Common myeloid progenitor, CD34-positive (primary cell): ENCODE results near the gene PTPRE.

Experiments used
- CTCF ChIA-PET: fragments of 350-600 bp; sonication (Branson Sonifier 250); formaldehyde crosslinking; loops from one replicate; lab custom pipeline; 2021; ENCODE audit warnings: antibody characterized with exemption; lab: Charles Lee
- POLR2A ChIA-PET: fragments of 350-600 bp; sonication (Branson Sonifier 250); formaldehyde crosslinking; loops from one replicate; lab custom pipeline; 2021; ENCODE audit warnings: antibody characterized with exemption; lab: Charles Lee
- DNase-seq, 3 donors: peaks; one replicate each; pipeline versions ENCODE4 v3.0.0 to v3.0.0-alpha.2; 2013
- H3K27ac ChIP-seq, 2 experiments: 1 replicate in 1 of 2; 2 replicates in 1 of 2; pipeline ENCODE4 v1.7.0; 2013; ENCODE audit warnings: inconsistent platforms in 2 of 2, low read length in 2 of 2, mild to moderate bottlenecking in 2 of 2, low read depth in 1 of 2, moderate library complexity in 1 of 2; ENCODE audit not compliant: severe bottlenecking in 2 of 2, insufficient read depth in 1 of 2, poor library complexity in 1 of 2
- H3K27me3 ChIP-seq, 5 experiments: replicated peaks in 2 of 5; 1 replicate in 3 of 5; 2 replicates in 2 of 5; pipeline versions ENCODE4 v1.6.1 to v1.7.0; 2013; ENCODE audit warnings: low read length in 4 of 5, mild to moderate bottlenecking in 2 of 5, moderate library complexity in 2 of 5, inconsistent platforms in 1 of 5; ENCODE audit not compliant: insufficient read depth in 5 of 5, control insufficient read depth in 4 of 5
- H3K36me3 ChIP-seq, 4 experiments: 1 replicate in 2 of 4; 2 replicates in 2 of 4; pipeline versions ENCODE4 v1.6.1 to v1.7.0; 2013; ENCODE audit warnings: low read length in 3 of 4, control low read depth in 1 of 4, mild to moderate bottlenecking in 1 of 4; ENCODE audit not compliant: control insufficient read depth in 4 of 4, insufficient read depth in 4 of 4
- H3K4me1 ChIP-seq, 4 experiments: 1 replicate in 3 of 4; 2 replicates in 1 of 4; pipeline versions ENCODE4 v1.6.1 to v1.7.1; 2013; ENCODE audit warnings: low read length in 3 of 4, mild to moderate bottlenecking in 3 of 4, control low read depth in 1 of 4, inconsistent platforms in 1 of 4, moderate library complexity in 1 of 4; ENCODE audit not compliant: control insufficient read depth in 4 of 4, insufficient read depth in 4 of 4; ENCODE audit errors: control extremely low read depth in 1 of 4
- H3K4me3 ChIP-seq, 7 experiments: 1 replicate in 4 of 7; 2 replicates in 3 of 7; pipeline versions ENCODE4 v1.5.1 to v1.7.0; 2013; ENCODE audit warnings: mild to moderate bottlenecking in 7 of 7, low read length in 6 of 7, moderate library complexity in 6 of 7, inconsistent platforms in 2 of 7, low read depth in 2 of 7, control low read depth in 1 of 7; ENCODE audit not compliant: insufficient read depth in 4 of 7, control insufficient read depth in 1 of 7; ENCODE audit errors: extremely low read depth in 1 of 7
- H3K9me3 ChIP-seq, 5 experiments: 1 replicate in 4 of 5; 2 replicates in 1 of 5; pipeline versions ENCODE4 v1.6.1 to v1.7.1; 2013; ENCODE audit warnings: low read length in 4 of 5, mild to moderate bottlenecking in 2 of 5, inconsistent platforms in 1 of 5, low read depth in 1 of 5, moderate library complexity in 1 of 5; ENCODE audit not compliant: control insufficient read depth in 4 of 5, insufficient read depth in 2 of 5; ENCODE audit errors: control extremely low read depth in 1 of 5
- WGBS: methylation state at CpG from one replicate; pipeline ENCODE4 v1.1.5; 2013; ENCODE audit not compliant: insufficient coverage; 5-methylcytosine and 5-hydroxymethylcytosine counted together

The PTPRE gene

DNA sequence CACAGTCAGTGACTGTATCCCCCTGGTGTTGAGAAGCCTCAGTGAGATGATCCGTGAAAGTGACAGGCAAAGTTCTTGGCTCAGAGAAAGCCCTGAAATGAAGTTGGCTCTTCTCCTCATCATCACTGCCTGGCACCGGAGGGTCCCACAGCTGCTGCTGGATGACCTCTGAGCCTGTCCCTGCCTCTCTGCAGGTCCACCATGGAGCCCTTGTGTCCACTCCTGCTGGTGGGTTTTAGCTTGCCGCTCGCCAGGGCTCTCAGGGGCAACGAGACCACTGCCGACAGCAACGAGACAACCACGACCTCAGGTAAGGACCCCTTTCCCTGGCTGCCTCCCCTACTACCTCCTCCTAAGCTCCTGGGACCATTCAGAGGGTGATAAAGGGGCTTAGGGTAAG is 133.8 kb downstream of the PTPRE start:
- Histone ChIP-seq H3K9me3 (no peaks in the 10 kb centered on the region), H3K36me3 (no peaks in the 10 kb centered on the region), H3K4me3 (no peak overlapping the region), H3K4me1 (peaks cover 0 to 9% (median 2%) of the 10 kb centered on the region in 4 experiments), H3K27me3 (no peaks in the 10 kb centered on the region), H3K27ac (no peak overlapping the region)
- WGBS, result 100% methylated on average over 6 of the region's 8 CpGs
- CTCF ChIA-PET, result interaction anchor here (0.8 to 17.7 kb wide), 3 partner anchors 14 to 28 kb away, joined by 3 to 288 read pairs (median 3); no protein-coding TSS in a partner anchor
- DNase-seq, result no peak
- POLR2A ChIA-PET, result no interaction called here

DNA sequence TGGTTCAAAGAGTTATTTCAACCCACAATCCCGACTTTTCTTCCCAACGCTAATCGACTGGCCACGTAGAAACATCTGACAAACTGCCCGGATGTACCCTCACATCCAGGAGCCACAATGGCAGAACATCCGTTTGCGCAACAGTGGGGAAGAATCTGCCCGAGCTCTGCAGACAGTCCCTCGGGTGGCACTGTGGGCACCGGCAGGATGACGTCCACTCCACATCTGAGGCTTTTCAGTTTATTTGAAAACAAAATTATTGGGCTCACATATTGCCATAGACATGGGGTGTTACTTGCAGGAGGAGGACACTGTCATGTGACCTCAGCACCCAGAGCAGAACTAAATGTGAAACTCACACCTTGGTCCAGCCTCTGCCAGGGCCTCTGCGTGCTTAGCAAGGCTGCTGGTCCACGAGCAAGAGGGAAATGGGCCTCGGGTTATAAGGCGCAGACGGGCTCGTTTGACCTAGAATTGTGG is 135.3 kb downstream of the PTPRE start:
- H3K36me3 ChIP-seq, result no peaks in the 10 kb centered on the region
- WGBS, result 98% methylated on average over 16 of the region's 17 CpGs
- no peaks in the 10 kb centered on the region for H3K9me3 ChIP-seq
- H3K4me3 ChIP-seq, result no peak overlapping the region
- peaks cover 0 to 24% (median 12%) of the 10 kb centered on the region in 4 experiments for H3K4me1 ChIP-seq
- H3K27ac ChIP-seq, result no peak overlapping the region
- H3K27me3 ChIP-seq, result no peaks in the 10 kb centered on the region
- CTCF ChIA-PET, result interaction anchor here (0.8 to 17.7 kb wide), 2 partner anchors 25 to 128 kb away, joined by 3 to 288 read pairs; no protein-coding TSS in a partner anchor
- no peak for DNase-seq
- POLR2A ChIA-PET, result no interaction called here

GRCh38 chr10:128043259-128044045 is 136.5 kb downstream of the PTPRE start:
- H3K27ac ChIP-seq, result no peak overlapping the region
- no peak for DNase-seq
- no peaks in the 10 kb centered on the region for H3K36me3 ChIP-seq
- H3K4me3 ChIP-seq, result no peak overlapping the region
- ChIA-PET CTCF (interaction anchor here (1.0 to 17.7 kb wide), 3 partner anchors 8 to 23 kb away, joined by 5 to 288 read pairs (median 23); no protein-coding TSS in a partner anchor), POLR2A (interaction anchor here (0.8 to 1.1 kb wide), 2 partner anchors 19 to 21 kb away, joined by 3 to 4 read pairs; no protein-coding TSS in a partner anchor)
- no peaks in the 10 kb centered on the region for H3K9me3 ChIP-seq
- H3K4me1 ChIP-seq, result peaks cover 8 to 35% (median 24%) of the 10 kb centered on the region in 4 experiments
- WGBS, result 89% methylated on average over 12 of the region's 18 CpGs
- H3K27me3 ChIP-seq, result no peaks in the 10 kb centered on the region

GRCh38 chr10:128044186-128044585 is 137.3 kb downstream of the PTPRE start:
- Histone ChIP-seq H3K4me3 (no peak overlapping the region), H3K4me1 (peaks cover 13 to 43% (median 31%) of the 10 kb centered on the region in 4 experiments), H3K9me3 (no peaks in the 10 kb centered on the region), H3K27ac (no peak overlapping the region), H3K36me3 (no peaks in the 10 kb centered on the region), H3K27me3 (no peaks in the 10 kb centered on the region)
- 100% methylated on average over 2 of the region's 3 CpGs for WGBS
- CTCF ChIA-PET, result interaction anchor here (1.0 to 17.7 kb wide), 3 partner anchors 9 to 23 kb away, joined by 5 to 288 read pairs (median 23); no protein-coding TSS in a partner anchor
- POLR2A ChIA-PET, result interaction anchor here (0.8 to 1.1 kb wide), 2 partner anchors 18 to 21 kb away, joined by 3 to 4 read pairs; no protein-coding TSS in a partner anchor
- DNase-seq, result no peak

DNA sequence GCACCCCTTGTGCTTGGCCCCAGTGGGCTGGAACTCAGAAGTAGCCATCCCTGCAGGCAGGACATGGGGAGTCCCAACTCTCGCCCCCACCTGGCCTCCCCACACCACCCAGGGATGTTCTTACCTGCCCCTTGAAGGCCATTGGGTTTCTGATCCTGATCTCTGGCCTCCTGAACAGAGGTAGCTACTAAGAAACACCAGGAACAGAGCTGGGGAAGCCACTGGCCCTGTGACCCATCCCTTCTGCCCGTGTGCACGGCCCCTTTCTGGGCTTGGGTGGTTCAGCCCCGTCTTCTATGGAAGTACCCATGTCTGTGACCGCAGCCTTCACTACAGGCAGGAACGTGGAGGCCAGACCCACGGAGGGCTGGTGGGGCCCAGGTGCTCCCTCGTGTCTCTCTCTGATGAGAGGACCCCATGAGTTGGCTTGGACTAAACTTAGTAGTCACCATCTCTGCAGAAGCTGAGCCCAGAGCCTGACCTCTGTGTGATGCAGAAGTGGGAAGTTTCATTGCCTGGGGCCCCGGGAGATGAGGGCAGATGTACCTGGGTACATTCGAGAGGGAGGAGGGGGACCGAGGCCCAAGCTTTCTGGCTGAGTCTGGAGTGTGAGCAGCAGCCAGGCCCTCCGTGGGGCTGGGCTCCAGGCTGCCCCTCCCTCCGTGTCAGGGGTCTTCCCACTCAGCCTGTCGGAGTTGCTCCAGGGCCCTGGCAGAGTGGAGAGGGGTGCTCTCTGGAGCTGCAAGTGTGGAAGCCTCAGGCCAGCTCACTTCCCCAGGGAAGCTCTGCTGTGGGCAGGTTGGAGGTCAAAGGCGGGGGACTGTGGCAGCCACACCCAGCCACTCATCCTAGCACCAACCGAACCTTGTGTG is 138.3 kb downstream of the PTPRE start:
- no peak overlapping the region for H3K27ac ChIP-seq
- ChIA-PET CTCF (interaction anchor here (2.9 to 17.7 kb wide), 2 partner anchors 10 to 22 kb away, joined by 23 to 288 read pairs; no protein-coding TSS in a partner anchor), POLR2A (interaction anchor here (0.6 kb wide), 1 partner anchor 64 kb away, joined by 4 read pairs; no protein-coding TSS in a partner anchor)
- no peak overlapping the region for H3K4me3 ChIP-seq
- WGBS, result 94% methylated on average over 11 of the region's 16 CpGs
- H3K36me3 ChIP-seq, result peaks cover 0 to 5% (median 2%) of the 10 kb centered on the region in 4 experiments
- H3K9me3 ChIP-seq, result no peaks in the 10 kb centered on the region
- no peak for DNase-seq
- peaks cover 19 to 50% (median 38%) of the 10 kb centered on the region in 4 experiments for H3K4me1 ChIP-seq
- no peaks in the 10 kb centered on the region for H3K27me3 ChIP-seq

- Histone ChIP-seq H3K27me3 (no peaks in the 10 kb centered on the region), H3K9me3 (no peaks in the 10 kb centered on the region), H3K4me3 (no peak overlapping the region), H3K27ac (no peak overlapping the region), H3K36me3 (peaks cover 1 to 8% (median 4%) of the 10 kb centered on the region in 4 experiments), H3K4me1 (peaks cover 23 to 56% (median 43%) of the 10 kb centered on the region in 4 experiments)
- no peak for DNase-seq
- ChIA-PET CTCF (interaction anchor here (2.9 to 17.7 kb wide), 2 partner anchors 10 to 21 kb away, joined by 23 to 288 read pairs; no protein-coding TSS in a partner anchor), POLR2A (interaction anchor here (0.6 kb wide), 1 partner anchor 65 kb away, joined by 4 read pairs; no protein-coding TSS in a partner anchor)
- WGBS, result 96% methylated on average over 5 of the region's 6 CpGs
These were observed 138.9 kb downstream of the PTPRE start for GRCh38 chr10:128045833-128046120.
